Prostate gland (tissue), 2 donors: Measurements from ENCODE around the gene RBM18.

Experiments
- POLR2A ChIP-seq: fragments of 450-650 bp; IDR thresholded peaks from one replicate; pipeline ENCODE4 v1.6.1; 2016; ENCODE audit warnings: antibody characterized with exemption, mild to moderate bottlenecking
- TF ChIP-seq, protein P1 (sequence below), 4 experiments: fragments of 200-600 bp in 2 of 4; fragments of 450-650 bp in 2 of 4; sonication (generic) in 2 of 4; IDR thresholded peaks; 1 replicate in 3 of 4; 2 replicates in 1 of 4; pipeline ENCODE4 v1.5.1; 2016 to 2019; ENCODE audit warnings: antibody characterized with exemption in 4 of 4, mild to moderate bottlenecking in 2 of 4, moderate library complexity in 2 of 4

DNA sequence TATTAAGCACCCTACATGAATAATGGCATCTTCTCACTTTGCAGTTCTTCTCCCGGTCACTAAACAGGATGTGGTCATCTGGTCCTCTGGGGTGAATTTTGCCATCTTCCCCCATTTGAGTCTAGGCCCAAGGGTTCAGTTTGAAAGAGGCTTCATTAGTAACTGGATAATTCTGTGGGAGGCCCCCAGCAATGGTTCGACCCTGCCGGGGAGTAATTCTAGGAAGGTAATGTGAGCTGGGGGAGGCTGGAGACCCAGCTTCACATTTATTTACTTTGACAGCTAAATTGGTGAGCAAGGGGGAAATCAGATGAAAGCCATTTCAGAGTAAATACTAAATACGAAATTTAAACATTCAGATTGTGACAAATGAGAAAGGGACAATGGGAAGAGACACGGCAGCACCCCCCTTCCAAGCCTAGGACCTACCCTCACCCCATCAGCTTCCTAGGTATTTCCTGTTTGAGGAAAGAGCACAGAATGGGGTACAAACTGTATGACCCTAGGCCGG, 31.8 kb downstream of the RBM18 start:
- TF ChIP-seq, protein P1, sequence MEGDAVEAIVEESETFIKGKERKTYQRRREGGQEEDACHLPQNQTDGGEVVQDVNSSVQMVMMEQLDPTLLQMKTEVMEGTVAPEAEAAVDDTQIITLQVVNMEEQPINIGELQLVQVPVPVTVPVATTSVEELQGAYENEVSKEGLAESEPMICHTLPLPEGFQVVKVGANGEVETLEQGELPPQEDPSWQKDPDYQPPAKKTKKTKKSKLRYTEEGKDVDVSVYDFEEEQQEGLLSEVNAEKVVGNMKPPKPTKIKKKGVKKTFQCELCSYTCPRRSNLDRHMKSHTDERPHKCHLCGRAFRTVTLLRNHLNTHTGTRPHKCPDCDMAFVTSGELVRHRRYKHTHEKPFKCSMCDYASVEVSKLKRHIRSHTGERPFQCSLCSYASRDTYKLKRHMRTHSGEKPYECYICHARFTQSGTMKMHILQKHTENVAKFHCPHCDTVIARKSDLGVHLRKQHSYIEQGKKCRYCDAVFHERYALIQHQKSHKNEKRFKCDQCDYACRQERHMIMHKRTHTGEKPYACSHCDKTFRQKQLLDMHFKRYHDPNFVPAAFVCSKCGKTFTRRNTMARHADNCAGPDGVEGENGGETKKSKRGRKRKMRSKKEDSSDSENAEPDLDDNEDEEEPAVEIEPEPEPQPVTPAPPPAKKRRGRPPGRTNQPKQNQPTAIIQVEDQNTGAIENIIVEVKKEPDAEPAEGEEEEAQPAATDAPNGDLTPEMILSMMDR (IDR thresholded peaks at IDR 0.05): no peak
- TF ChIP-seq POLR2A: no peak
